ENCODE measurements around the gene ACVR2A.

DNA sequence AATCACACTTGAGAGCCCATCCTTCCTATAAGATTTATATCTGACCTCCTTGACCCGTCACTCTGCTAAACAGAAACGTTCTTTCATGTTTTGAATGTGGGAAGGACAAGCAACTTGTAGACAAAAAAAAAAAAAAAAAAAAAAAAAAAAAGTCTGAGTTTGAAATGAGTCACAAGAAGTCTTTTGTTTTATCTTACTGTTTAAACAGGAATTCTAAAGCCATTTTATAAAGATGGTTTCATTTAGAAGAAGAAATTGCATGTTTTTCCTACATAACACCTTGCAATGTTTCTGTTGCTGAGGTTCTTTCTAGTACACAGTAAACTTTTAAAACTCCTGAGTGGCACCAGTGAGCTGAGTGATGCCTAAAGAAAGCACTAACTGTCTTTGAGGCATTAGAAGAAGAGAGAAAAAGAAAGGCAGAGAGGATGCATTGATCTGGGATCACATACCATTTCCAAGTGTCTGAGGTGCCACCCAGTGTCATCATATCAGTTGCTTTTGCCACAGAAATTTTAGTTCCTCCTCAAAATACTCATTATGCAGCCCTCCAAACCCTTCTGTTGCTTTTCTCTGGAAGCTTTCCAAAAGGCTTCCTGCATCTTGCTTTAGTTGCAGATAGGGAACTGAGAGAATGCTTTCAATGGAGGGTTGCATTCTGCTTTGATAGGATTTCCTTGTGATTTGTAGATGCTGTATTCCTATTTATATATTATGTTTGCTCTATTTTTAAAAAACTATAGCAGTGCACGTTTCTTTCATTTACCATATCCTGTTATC lies 69.1 kb downstream of the ACVR2A start:
- no peak for TF ChIP-seq EZH2phosphoT487 (IDR thresholded peaks at IDR 0.05; ENCODE audit: insufficient read depth, low read depth)
- no peak for TF ChIP-seq EZH2 (IDR thresholded peaks at IDR 0.05; ENCODE audit: insufficient read depth, poor library complexity, severe bottlenecking)
